HCT116 (cell line): Measurements from ENCODE around the gene ZNF835. TPM values are rescaled to one million over a fixed set of nuclear protein-coding genes. Genes with fewer than 3 reads are reported as not detected.

Experiments
- ATAC-seq: fragments of 200-7000 bp; cut with Tn5 transposase; 2 replicates; pipeline ENCODE4 v1.9.1; 2020; ENCODE audit warnings: mild to moderate bottlenecking, moderate library complexity
- BruUV-seq: library from RNA; stranded (reverse); fragments of 400-500 nt; replicated peaks from 2 replicates; lab custom pipeline; 2021; lab: Mats Ljungman, UMichigan
- CTCF ChIA-PET: fragments of 300-600 bp; sonication (Branson Sonifier 250); formaldehyde crosslinking; loops from one replicate; lab custom pipeline; 2021; ENCODE audit warnings: antibody characterized with exemption; lab: Charles Lee
- POLR2A ChIA-PET: fragments of 300-600, 350-600 bp; sonication (Branson Sonifier 250); formaldehyde crosslinking; loops from one replicate; lab custom pipeline; 2021; ENCODE audit warnings: antibody characterized with exemption; lab: Charles Lee
- RAD21 ChIA-PET, 2 experiments: fragments of 300-600 bp; sonication (Branson Sonifier 250); formaldehyde crosslinking; loops; one replicate each; lab custom pipeline; 2023; ENCODE audit warnings: low total read pairs in 2 of 2; ENCODE audit not compliant: uncharacterized antibody in 2 of 2, unreplicated experiment in 2 of 2, low non-redundant PET in 1 of 2; lab: Charles Lee
- DNase-seq: peaks from one replicate; pipeline ENCODE4 v3.0.0-alpha.2; 2010; ENCODE audit warnings: low read depth, low spot score
- H2AFZ ChIP-seq: fragments of 200-600 bp; shearing (Covaris generic), sonication (generic); 2 replicates; pipeline ENCODE4 v1.6.1; 2017; ENCODE audit warnings: low read depth, mixed run types, mixed read lengths, antibody characterized with exemption, low read length; ENCODE audit not compliant: poor library complexity, severe bottlenecking
- H3K27ac ChIP-seq: 2 replicates; pipeline ENCODE4 v1.5.1; 2012; ENCODE audit warnings: low read depth, low read length
- H3K27me3 ChIP-seq: fragments of 200-600 bp; sonication (generic); 2 replicates; pipeline ENCODE4 v1.6.1; 2016; ENCODE audit warnings: mixed run types, low read length, mixed read lengths; ENCODE audit not compliant: insufficient read depth
- H3K36me3 ChIP-seq, 2 experiments: fragments of 200-500 bp in 1 of 2; fragments of 200-600 bp in 1 of 2; sonication (Bioruptor generic) in 1 of 2; sonication (generic) in 1 of 2; 2 replicates each; pipeline versions ENCODE4 v1.5.1 to v1.6.1; 2014 to 2016; ENCODE audit warnings: low read length in 2 of 2, inconsistent platforms in 1 of 2, mixed read lengths in 1 of 2, mixed run types in 1 of 2; ENCODE audit not compliant: insufficient read depth in 2 of 2, control insufficient read depth in 1 of 2
- H3K4me1 ChIP-seq, 2 experiments: fragments of 200-600 bp in 1 of 2; sonication (generic) in 1 of 2; 2 replicates each; pipeline versions ENCODE4 v1.5.1 to v1.6.1; 2012 to 2017; ENCODE audit warnings: low read length in 2 of 2, inconsistent platforms in 1 of 2, mild to moderate bottlenecking in 1 of 2, mixed read lengths in 1 of 2, mixed run types in 1 of 2, moderate library complexity in 1 of 2; ENCODE audit not compliant: insufficient read depth in 2 of 2, control insufficient read depth in 1 of 2
- H3K4me2 ChIP-seq: fragments of 200-600 bp; sonication (generic); 2 replicates; pipeline ENCODE4 v1.6.1; 2017; ENCODE audit warnings: mixed run types, low read length, mixed read lengths
- H3K4me3 ChIP-seq, 2 experiments: fragments of 200-600 bp in 1 of 2; sonication (generic) in 1 of 2; replicated peaks in 1 of 2; 2 replicates each; pipeline ENCODE4 v1.5.1; 2011 to 2016; ENCODE audit warnings: low read length in 2 of 2, control low read depth in 1 of 2, low read depth in 1 of 2, mild to moderate bottlenecking in 1 of 2, mixed read lengths in 1 of 2, mixed run types in 1 of 2
- H3K79me2 ChIP-seq: fragments of 200-600 bp; sonication (generic); 2 replicates; pipeline ENCODE4 v1.6.1; 2017; ENCODE audit warnings: mild to moderate bottlenecking, mixed run types, low read length, moderate library complexity, mixed read lengths; ENCODE audit not compliant: insufficient read depth
- H3K9ac ChIP-seq: fragments of 200-600 bp; sonication (generic); 2 replicates; pipeline ENCODE4 v1.6.1; 2016; ENCODE audit warnings: low read length, mixed read lengths
- H3K9me2 ChIP-seq: fragments of 200-600 bp; sonication (generic), shearing (Covaris generic); 2 replicates; pipeline ENCODE4 v1.6.1; 2017; ENCODE audit warnings: mixed run types, mild to moderate bottlenecking, moderate library complexity; ENCODE audit not compliant: insufficient read depth
- H3K9me3 ChIP-seq, 2 experiments: fragments of 200-500 bp in 1 of 2; fragments of 200-600 bp in 1 of 2; sonication (Bioruptor generic) in 1 of 2; sonication (generic) in 1 of 2; 2 replicates each; pipeline ENCODE4 v1.6.1; 2014 to 2017; ENCODE audit warnings: low read length in 2 of 2, mixed read lengths in 2 of 2, inconsistent platforms in 1 of 2, low read depth in 1 of 2, mild to moderate bottlenecking in 1 of 2, mixed run types in 1 of 2, moderate library complexity in 1 of 2; ENCODE audit not compliant: control insufficient read depth in 1 of 2, insufficient read depth in 1 of 2
- H4K20me1 ChIP-seq: fragments of 200-600 bp; sonication (generic), shearing (Covaris generic); 2 replicates; pipeline ENCODE4 v1.6.1; 2017; ENCODE audit warnings: mixed run types, mild to moderate bottlenecking, moderate library complexity; ENCODE audit not compliant: insufficient read depth
- ATF3 ChIP-seq: IDR thresholded peaks from 2 replicates; pipeline ENCODE4 v1.6.1; 2012
- CBX3 ChIP-seq: IDR thresholded peaks from 2 replicates; pipeline ENCODE4 v1.6.1; 2012; ENCODE audit warnings: low read depth
- CEBPB ChIP-seq: IDR thresholded peaks from 2 replicates; pipeline ENCODE4 v1.6.1; 2012; ENCODE audit warnings: low read depth
- CTCF ChIP-seq, 3 experiments: fragments of 200-600 bp in 1 of 3; sonication (generic) in 1 of 3; IDR thresholded peaks in 2 of 3; conservative IDR thresholded peaks in 1 of 3; 2 replicates each; pipeline ENCODE4 v1.5.1; 2012 to 2017; ENCODE audit warnings: low read depth in 2 of 3, low read length in 2 of 3, antibody characterized with exemption in 1 of 3, borderline replicate concordance in 1 of 3, control low read depth in 1 of 3, mild to moderate bottlenecking in 1 of 3, mixed read lengths in 1 of 3, mixed run types in 1 of 3, moderate library complexity in 1 of 3; ENCODE audit not compliant: insufficient read depth in 1 of 3
- EZH2 ChIP-seq: fragments of 200-600 bp; sonication (generic); IDR thresholded peaks from 2 replicates; pipeline ENCODE4 v1.6.1; 2017; ENCODE audit warnings: antibody characterized with exemption, mixed run types
- JUND ChIP-seq: IDR thresholded peaks from 2 replicates; pipeline ENCODE4 v1.6.1; 2012
- POLR2A ChIP-seq: IDR thresholded peaks from 2 replicates; pipeline ENCODE4 v1.7.0; 2011; ENCODE audit warnings: borderline replicate concordance; ENCODE audit not compliant: insufficient read depth, insufficient read length; ENCODE audit errors: extremely low read depth
- RAD21 ChIP-seq: IDR thresholded peaks from 2 replicates; pipeline ENCODE4 v1.6.1; 2012; ENCODE audit warnings: low read depth, mild to moderate bottlenecking
- REST ChIP-seq: IDR thresholded peaks from 2 replicates; pipeline ENCODE4 v1.6.1; 2012; ENCODE audit warnings: low read depth
- SIN3A ChIP-seq: IDR thresholded peaks from 2 replicates; pipeline ENCODE4 v1.6.1; 2012; ENCODE audit warnings: low read depth
- SP1 ChIP-seq: IDR thresholded peaks from 2 replicates; pipeline ENCODE4 v1.6.1; 2012; ENCODE audit warnings: low read depth
- TCF7L2 ChIP-seq: IDR thresholded peaks from 2 replicates; pipeline ENCODE4 v1.7.0; 2011; ENCODE audit warnings: borderline replicate concordance, inconsistent platforms; ENCODE audit not compliant: insufficient read depth, insufficient read length; ENCODE audit errors: extremely low read depth
- YY1 ChIP-seq: IDR thresholded peaks from 2 replicates; pipeline ENCODE4 v1.6.1; 2011; ENCODE audit warnings: low read length, low read depth, moderate library complexity, mild to moderate bottlenecking; ENCODE audit not compliant: insufficient replicate concordance; ENCODE audit errors: extremely low read depth
- intact Hi-C: fragments of 100-400 bp; cut with micrococcal nuclease; formaldehyde crosslinking; loops from 2 replicates; pipeline ENCODE4 v1.10.0; 2022
- total RNA-seq: library from RNA; stranded (reverse); gene quantifications from one replicate; pipeline ENCODE4 v1.2.1, GENCODE V29; 2021; ENCODE audit not compliant: unreplicated experiment

Gene ZNF835
- total RNA-seq, 1 experiment from 2014 or later, result not detected

GRCh38 chr19:56670401-56670960, 1.1 kb downstream of the ZNF835 start:
- Histone ChIP-seq H4K20me1 (no peaks in the 10 kb centered on the region), H3K79me2 (no peaks in the 10 kb centered on the region), H3K4me3 (no peak overlapping the region), H3K9me2 (no peaks in the 10 kb centered on the region), H2AFZ (no peak overlapping the region), H3K9me3 (peaks cover 0 to 21% of the 10 kb centered on the region in 2 experiments; a peak in 2 of 4 replicates), H3K27ac (no peak overlapping the region), H3K27me3 (no peaks in the 10 kb centered on the region)
- no TSS peak for BruUV-seq
- CTCF ChIA-PET, result no interaction called here
- POLR2A ChIA-PET, result no interaction called here
- DNase-seq, result no peak
- intact Hi-C loops, result no loop called here
- TF ChIP-seq ATF3 (no peak), RAD21 (no peak), EZH2 (no peak), SP1 (no peak), CTCF (IDR thresholded peaks at IDR 0.05 in 2 of 3, conservative IDR thresholded peaks at IDR 0.05 in 1 of 3; ENCODE audit: borderline replicate concordance in 1 of 3, insufficient read depth in 1 of 3, low read depth in 2 of 3, low read length in 2 of 3) (no peak), JUND (no peak), YY1 (no peak), SIN3A (no peak), CEBPB (no peak), TCF7L2 (no peak), POLR2A (no peak), CBX3 (no peak), REST (no peak)
- TF ChIP-seq, all 23 proteins: peak for 0
- Histone ChIP-seq H3K9ac (no peak overlapping the region), H3K4me1 (no peaks in the 10 kb centered on the region), H3K36me3 (no peaks in the 10 kb centered on the region), H3K4me2 (no peak overlapping the region)
- ATAC-seq, result no peak
- RAD21 ChIA-PET, result no interaction called here
